GM21367 (cell line): Measurements from ENCODE around the gene ENTPD8.
"Not testable (repeated sequence)": the region's sequence is repeated elsewhere in the genome, so short reads cannot be mapped to it uniquely, and the experiment has no call there.

Experiments
- ATAC-seq: cut with Tn5 transposase; IDR thresholded peaks from one replicate; pipeline ENCODE4 v1.9.1; 2021; ENCODE audit not compliant: unreplicated experiment

ENTPD8 gene

GRCh38 chr9:137459152-137459600, 18.0 kb upstream of the ENTPD8 start, which contains the start of gene NSMF:
Gene NSMF (minus strand): TSS chr9:137459334. CDS start chr9:137459102, 232 bp downstream.
- ATAC-seq = peak; percentile 56

GRCh38 chr9:137458194-137459151, 17.3 kb upstream of the ENTPD8 start:
- ATAC-seq = no peak

GRCh38 chr9:137457406-137458193, 16.4 kb upstream of the ENTPD8 start:
- no peak for ATAC-seq

GRCh38 chr9:137456864-137457405, 15.8 kb upstream of the ENTPD8 start:
- no peak for ATAC-seq

- no peak for ATAC-seq
These were observed 15.1 kb upstream of the ENTPD8 start for GRCh38 chr9:137456061-137456863.

GRCh38 chr9:137455359-137455991, 14.3 kb upstream of the ENTPD8 start:
- no peak for ATAC-seq

GRCh38 chr9:137454597-137455358, 13.6 kb upstream of the ENTPD8 start:
- ATAC-seq = no peak

GRCh38 chr9:137454145-137454596, 13.0 kb upstream of the ENTPD8 start:
- no peak for ATAC-seq

- ATAC-seq = no peak
These were observed 12.5 kb upstream of the ENTPD8 start for GRCh38 chr9:137453643-137454081.

GRCh38 chr9:137452761-137453642, 11.8 kb upstream of the ENTPD8 start:
- ATAC-seq = no peak

GRCh38 chr9:137452006-137452760, 11.0 kb upstream of the ENTPD8 start:
- no peak for ATAC-seq

GRCh38 chr9:137451264-137452005, 10.3 kb upstream of the ENTPD8 start:
- ATAC-seq = not testable (repeated sequence)

GRCh38 chr9:137450539-137451222, 9.5 kb upstream of the ENTPD8 start:
- not testable (repeated sequence) for ATAC-seq

- ATAC-seq = no peak
These were observed 8.9 kb upstream of the ENTPD8 start for GRCh38 chr9:137449931-137450538.

- ATAC-seq = no peak
These were observed 8.1 kb upstream of the ENTPD8 start for GRCh38 chr9:137449081-137449844.
